Measurements from ENCODE around the gene EML4. TPM values are rescaled to one million over a fixed set of nuclear protein-coding genes. Genes with fewer than 3 reads are reported as not detected.

EML4 gene
- total and polyA plus RNA-seq, 2 of the 13 experiments (the other 11 are each of a cell fraction or from before 2014, with no cell fraction given): 243 to 476 TPM

DNA sequence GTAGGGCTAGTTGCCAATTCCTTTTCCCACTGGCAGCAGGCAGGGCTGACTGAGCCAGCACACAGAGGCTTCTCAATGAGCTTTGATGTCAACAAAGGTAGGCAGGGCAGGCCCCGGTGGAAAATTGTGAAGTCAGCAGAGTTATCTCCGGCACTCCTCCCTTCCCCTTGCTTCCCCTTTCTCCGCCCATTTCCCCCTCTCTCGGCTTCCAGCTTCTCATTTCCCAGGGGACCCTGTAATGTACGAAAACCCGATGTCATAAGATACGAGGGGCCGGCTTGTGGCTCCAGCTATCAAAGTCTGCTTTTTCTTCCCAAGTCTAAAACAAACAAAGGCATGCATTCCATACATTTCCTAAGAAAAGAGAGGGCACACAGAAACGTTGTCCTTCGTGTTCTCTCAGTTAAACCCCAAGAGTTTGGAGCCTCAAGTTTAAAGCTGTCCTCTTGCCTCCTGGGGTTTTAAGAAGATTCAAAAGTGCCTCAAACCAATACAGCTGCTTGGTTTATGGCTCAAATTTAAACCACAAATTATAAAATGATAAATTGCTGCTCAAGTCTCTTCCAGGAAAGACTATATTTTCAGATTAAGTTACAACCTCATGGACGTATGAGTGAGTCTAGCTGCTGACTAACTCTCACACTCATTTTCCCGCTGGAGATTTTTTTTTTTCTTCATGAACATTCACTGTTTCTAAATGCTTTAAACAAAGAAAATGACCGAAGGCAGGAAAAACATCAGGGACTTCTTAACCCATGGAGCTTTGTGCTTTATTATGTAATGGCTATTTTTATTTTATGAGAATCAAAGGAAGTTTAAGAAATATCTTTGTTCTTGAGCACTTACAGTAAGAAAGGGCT, 27.2 kb upstream of the EML4 start (continued):
- peak; percentile 47; the same call in 1 of the 2 replicates for TF ChIP-seq ARID4A (CRISPR knock-in tag; IDR thresholded peaks at IDR 0.05; ENCODE audit: borderline replicate concordance)
- 0 out of 2 replicates have a peak, but pooled peaks have one; percentile 53 for TF ChIP-seq RELA (CRISPR knock-in tag; IDR thresholded peaks at IDR 0.05)
- no peak for TF ChIP-seq RAD21 (CRISPR knock-in tag; IDR thresholded peaks at IDR 0.05)
- TF ChIP-seq TERF1 (CRISPR knock-in tag; IDR thresholded peaks at IDR 0.05): no peak
- no peak for TF ChIP-seq RBAK (CRISPR knock-in tag; IDR thresholded peaks at IDR 0.05)

Measured in HepG2 (cell line).